NCI-H345 treated with DMSO at 0.1 percent for 48 hours (cell line): ENCODE data around the gene PAM.
"Not testable (repeated sequence)": the region's sequence is repeated elsewhere in the genome, so short reads cannot be mapped to it uniquely, and the experiment has no call there.

ENCODE experiments used
- DNase-seq: peaks from one replicate; lab custom pipeline; 2025; ENCODE audit not compliant: unreplicated experiment; lab: John Stamatoyannopoulos, UW

PAM gene

DNA sequence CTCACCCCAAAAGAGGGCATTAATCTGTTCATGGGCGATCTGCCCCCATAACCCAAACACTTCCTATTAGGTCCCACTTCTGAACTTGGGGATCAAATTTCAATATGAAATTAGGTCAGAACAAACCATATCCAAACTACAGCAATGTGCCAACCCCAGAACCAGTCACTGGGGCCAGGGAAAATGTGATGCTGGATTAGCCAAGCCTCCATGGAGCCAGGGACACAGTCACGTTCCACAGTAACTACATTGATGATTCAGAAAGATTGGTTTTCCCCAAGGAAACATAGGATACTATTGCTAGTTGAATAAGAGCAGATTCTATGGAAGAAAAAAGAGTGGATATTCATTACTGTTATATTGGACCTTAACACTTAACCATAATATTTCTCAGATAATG lies 280.6 kb downstream of the PAM start:
- DNase-seq, result no peak

DNA sequence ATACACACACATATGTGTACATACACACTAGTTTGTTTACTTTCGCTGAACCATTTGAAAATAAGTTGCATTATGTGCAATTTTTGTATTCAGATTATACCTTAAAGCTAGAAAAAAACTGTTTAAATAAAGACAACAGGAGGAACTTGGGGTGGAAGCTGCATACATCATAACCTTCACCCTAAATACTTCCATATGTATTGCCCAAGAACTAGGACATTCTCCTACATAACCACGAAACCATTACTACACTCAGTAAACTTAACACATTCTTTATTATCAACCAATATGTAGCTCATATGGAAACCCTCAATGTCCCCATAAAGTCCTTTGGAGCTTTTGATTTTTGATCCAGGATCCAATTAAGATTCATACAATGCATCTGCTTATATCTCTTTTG lies 281.5 kb downstream of the PAM start:
- DNase-seq, result no peak

GRCh38 chr5:103037673-103038455 lies 282.8 kb downstream of the PAM start:
- no peak for DNase-seq

DNA sequence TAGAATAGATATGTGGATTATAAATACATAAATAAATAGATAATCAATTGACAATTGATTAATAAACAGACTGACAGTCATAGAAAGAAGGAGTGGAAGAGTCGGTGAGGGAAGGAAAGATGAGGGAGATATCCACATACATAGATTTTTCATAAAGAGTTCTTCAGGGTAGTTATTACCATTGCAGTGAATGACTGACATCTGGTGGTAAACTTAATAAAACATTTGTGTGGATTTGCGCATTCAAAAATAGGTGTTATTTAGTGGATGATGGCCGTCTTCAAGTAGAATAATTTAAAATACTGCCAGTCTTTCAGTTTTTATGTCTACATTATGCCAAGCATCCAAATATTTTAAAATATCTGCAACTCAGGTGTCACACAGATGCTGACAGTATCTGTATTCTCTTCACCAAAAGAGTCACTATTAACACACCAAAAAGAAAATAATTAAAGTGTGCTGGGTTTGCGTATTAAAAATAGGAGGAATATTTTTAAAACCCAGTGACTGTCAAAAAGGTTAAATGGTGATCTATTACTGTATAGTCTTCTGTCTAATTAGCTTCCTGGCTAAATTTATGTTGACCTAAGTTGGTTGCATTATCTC lies 286.1 kb downstream of the PAM start:
- peak; percentile 10 for DNase-seq

DNA sequence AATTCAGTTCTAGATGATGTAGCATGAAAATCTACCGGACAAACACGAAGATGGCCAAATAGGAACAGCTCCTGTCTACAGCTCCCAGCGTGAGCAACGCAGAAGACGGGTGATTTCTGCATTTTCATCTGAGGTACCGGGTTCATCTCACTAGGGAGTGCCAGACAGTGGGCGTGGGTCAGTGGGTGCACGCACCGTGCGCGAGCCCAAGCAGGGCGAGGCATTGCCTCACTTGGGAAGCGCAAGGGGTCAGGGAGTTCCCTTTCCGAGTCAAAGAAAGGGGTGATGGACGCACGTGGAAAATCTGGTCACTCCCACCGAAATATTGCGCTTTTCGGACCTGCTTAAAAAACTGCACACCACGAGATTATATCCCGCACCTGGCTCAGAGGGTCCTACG lies 291.6 kb downstream of the PAM start:
- DNase-seq, result not testable (repeated sequence)

DNA sequence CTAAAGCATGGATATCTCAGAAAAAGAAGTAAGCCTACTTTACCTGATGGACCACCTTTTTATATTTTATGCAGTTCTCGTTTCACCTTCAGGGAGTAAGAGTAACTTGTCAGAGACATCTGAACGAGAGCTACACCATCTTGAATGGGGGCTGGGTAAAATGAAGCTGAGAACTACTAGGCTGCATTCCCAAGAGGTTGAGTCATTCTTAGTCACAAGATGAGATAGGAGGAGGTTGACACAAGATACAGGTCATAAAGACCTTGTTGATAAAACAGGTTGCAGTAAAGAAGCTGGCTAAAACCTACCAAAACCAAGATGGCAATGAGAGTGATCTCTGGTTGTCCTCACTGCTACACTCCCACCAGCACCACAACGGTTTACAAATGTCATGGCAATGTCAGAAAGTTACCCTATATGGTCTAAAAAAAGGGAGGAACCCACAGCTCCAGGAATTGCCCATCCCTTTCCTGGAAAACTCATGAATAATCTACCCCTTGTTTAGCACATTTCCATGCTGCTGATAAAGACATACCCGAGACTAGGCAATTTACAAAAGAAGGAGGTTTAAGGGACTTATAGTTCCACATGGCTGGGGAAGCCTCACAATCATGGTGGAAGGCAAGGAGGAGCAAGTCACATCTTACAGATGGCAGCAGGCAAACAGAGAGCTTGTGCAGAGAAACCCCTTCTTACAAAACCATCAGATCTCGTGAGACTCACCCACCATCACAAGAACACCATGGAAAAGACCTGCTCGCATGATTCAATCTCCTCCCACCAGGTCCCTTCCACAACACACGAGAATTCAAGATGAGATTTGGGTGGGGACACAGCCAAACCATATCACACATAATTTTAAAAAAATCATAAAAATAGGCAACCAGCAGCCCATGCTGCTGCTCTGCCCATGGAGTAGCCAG lies 302.4 kb downstream of the PAM start:
- DNase-seq, result no peak

DNA sequence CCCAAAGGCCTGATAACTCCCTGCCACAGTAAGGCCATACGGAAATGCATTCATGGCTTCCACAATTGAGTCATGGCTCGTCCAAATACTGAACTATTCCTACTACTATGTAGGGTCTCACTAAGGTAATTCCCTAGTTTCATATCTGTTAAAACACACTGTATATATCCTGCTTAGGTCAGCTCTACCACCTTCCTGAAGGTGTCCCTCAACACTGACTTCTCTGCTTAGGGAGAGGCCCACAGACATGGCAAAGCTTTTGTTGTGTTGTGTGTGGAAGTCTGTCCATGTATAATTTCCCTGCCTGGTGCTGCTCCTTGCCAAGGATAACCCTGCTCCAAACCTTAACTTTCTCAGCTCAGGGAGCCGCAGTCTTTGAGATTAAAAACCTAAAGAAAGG lies 304.4 kb downstream of the PAM start:
- no peak for DNase-seq

DNA sequence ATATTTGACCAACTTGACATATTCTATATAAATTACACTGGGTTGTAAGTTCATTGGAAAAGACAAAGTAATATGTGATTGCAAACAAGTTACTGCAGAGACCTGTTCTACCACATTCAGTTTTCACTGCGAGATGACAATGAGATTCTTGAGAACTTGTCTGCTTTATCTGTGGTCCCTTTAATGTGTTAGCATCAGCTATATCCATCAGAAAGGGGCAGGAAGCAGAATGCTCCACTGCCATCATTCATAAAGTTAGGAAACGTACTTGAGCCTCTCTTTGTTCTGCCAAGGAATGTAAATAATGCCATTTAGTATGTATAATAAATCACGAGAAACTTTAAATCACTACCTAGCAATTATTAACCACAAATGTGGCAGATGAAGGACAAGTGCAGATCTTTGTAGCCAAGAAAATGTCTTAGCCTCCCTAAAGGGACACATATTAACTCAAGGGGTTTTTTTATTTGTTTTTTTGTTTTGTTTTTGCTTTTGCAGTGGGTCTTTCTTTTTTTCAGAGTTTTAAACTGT lies 305.4 kb downstream of the PAM start:
- no peak for DNase-seq

- DNase-seq, result no peak
Measured at GRCh38 chr5:103066326-103066725, 311.2 kb downstream of the PAM start.

DNA sequence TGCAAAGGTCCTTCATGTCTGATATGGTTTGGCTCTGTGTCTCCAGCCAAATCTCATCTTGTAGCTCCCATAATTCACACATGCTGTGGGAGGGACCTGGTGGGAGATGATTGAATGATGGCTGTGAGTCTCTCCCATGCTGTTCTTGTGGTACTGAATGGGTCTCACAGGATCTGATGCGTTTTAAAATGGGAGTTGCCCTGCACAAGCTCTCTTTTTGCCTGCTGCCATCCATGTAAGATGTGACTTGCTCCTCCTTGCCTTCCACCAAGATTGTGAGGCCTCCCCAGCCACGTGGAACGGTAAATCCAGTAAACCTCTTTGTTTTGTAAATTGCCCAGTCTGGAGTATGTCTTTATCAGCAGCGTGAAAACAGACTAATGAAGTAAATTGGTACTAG lies 318.4 kb downstream of the PAM start:
- not testable (repeated sequence) for DNase-seq

- DNase-seq, result no peak
Measured at GRCh38 chr5:103075442-103075841, 320.3 kb downstream of the PAM start.
